Parietal lobe (tissue), 1 donor: ENCODE results near the gene SLC30A3. TPM values are rescaled to one million over a fixed set of nuclear protein-coding genes. Genes with fewer than 3 reads are reported as not detected.

Source experiments
- total RNA-seq: library from RNA; depleted of rRNA; stranded (reverse); fragments of >200 nt; gene quantifications from one replicate; pipeline ENCODE4 v1.2.3, GENCODE V29; 2014

Gene SLC30A3
- total RNA-seq: 0.31 TPM

GRCh38 chr2:27262379-27263286 is at the start of gene SLC30A3:
Gene SLC30A3 (minus strand): TSS chr2:27263047. CDS start chr2:27262906, 141 bp downstream.

GRCh38 chr2:27308359-27308881 is 45.6 kb upstream of the SLC30A3 start, which contains the start of gene UCN:
Gene UCN (minus strand): TSS chr2:27308445. CDS start chr2:27307895, 550 bp downstream.

DNA sequence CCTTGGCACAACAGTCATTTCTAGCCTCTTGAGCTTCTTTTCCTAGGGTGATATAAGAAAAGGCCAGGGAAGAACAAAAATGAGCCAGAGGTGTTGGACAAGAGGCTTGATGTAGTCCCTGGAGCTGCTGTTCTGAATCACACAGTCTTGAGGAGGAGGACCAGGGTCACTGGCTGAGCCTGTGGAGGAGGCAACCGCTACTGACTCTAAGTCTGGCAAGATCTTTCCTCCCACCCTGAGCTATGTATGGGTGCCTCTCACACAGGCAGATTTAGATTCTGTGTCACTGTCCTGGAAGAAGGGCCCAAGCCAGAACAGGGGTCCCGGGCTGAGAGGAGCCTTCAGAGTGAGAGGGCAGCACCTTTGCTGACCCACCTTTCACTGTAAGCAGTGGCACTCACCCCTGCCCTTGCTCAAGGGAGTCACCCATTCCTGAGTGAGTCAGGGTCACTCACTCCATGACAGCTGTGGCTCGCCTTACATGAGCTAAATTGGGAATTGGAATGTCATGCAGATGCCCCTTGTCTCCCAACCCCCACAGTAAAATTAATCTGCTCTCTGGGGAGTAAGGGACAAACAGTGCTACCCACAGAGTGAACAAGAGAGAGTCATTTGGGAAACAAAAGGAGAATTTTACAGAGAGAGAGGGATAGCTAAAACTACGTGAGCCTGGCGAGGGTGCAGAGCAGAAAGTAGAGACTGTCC is 19.2 kb upstream of the SLC30A3 start, which contains the start of gene TRIM54:
Gene TRIM54, plus strand, starts transcription at position 575 of the 705 bp plus-strand sequence. CDS start 303 bp downstream, outside the sequence.

DNA sequence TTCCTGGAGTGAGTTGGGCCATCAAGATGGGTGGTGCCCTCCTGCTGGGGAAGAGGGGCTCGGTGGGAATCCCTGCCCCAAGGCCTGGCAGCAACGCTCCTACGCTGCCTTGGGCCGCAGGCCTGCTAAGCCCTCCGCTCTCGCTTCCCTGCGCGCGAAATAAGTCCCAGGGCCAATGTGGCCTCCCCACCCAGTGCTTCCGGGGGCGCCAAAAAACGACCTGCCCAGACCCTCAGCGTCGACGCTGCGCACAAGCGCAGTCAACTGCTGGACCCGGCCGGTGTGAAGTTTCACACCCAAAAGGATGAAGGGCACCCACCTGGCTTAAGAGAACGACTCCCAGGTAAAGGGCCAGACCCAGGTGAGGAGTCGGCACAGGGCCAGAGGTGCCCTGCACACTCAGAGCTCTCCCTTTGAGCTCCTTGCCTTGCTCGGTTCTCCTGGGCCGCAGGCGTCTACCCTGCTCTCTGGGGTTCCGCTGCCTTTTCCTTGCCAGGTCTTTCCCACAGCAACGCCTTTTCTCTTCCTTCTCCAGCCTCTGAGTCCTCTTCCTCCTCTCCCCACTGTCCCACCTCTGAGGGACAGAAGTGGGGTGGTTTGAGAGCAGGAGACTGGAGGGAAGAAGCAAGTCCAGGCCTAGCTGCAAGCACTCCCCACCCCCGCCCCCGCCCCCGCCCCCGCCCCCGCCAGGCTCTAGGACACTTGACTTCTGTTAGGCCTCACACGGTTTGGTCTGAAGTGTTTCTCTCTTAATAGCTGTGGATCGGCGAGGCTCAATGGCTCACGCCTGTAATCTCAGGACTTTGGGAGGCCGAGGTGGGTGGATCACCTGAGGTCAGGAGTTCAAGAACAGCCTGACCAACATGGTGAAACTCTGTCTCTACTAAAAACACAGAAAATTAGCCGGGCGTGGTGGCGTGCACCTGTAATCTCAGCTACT is 12.6 kb upstream of the SLC30A3 start, which contains the start of gene DNAJC5G:
Gene DNAJC5G, plus strand, starts transcription at position 223 of the 940 bp plus-strand sequence. CDS start 1,296 bp downstream, outside the sequence.

DNA sequence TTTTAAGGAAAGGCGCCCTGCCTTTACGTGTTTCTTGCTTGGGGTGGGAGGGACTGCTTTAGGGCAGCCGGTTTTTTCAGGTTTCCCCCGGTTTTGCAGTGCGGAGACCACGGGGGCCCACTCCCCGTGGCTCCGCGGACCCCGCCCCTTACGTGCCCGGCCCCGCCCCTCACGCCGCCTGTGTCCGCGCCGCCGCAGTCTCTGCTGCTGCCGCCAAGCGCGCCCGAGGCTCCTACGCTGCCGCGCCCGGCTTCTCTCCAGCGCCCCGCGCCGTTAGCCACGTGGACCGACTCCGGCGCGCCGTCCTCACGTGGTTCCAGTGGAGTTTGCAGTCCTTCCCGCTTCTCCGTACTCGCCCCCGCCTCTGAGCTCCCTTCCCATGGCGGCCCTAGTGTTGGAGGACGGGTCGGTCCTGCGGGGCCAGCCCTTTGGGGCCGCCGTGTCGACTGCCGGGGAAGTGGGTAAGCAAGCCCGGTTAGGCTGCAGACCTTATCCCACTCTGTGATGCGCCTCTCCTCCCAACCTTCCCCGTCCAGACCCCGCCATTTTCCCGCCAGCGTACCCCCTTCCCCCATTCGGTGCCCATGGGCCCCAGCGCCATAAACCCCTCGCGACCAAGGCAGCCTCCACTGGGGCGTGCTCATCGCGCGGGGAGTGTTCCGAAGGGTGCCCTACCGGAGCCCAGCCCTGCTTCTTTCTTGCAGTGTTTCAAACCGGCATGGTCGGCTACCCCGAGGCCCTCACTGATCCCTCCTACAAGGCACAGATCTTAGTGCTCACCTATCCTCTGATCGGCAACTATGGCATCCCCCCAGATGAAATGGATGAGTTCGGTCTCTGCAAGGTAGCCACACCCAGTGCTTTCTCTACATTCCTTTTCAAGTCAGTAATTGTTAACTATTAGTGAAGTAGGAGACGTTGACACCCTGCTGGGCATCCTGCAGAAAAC is 45.4 kb downstream of the SLC30A3 start, which contains the start of gene CAD:
Gene CAD, plus strand, starts transcription at position 197 of the 949 bp plus-strand sequence. Its CDS starts 183 bp downstream, at position 380.

DNA sequence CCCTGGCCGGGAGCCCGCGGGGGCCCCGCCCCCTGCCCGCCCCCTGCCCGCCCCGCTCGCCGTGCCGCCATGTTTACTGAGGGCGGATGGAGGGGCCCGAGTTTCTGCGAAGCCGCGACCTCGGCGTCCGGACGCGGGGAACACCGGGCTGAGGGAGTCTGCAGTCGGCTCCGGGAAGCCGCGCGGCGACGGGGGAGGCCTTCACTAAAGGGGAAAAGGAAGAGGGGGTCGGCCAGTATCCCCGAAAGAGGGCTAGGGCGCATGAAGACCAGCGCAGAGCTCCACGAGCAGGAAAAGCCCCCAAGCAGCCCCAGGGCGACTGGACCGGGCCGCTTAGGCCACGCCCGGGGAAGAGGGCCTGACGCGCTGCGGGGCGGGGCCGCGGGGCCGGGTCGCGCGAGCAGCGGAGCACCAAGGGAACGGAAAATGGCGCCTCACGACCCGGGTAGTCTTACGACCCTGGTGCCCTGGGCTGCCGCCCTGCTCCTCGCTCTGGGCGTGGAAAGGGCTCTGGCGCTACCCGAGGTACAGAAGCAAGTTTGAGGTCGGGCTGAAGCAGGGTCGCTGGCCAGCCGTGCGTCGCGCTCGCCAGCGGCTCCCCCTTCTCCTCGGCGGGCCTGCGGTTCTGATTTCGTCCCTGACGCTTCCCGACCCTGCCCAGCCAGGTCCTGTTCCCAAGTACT is 50.8 kb downstream of the SLC30A3 start, which contains the start of the genes ATRAID and SLC5A6:
Gene ATRAID, plus strand, starts transcription at position 99 of the 683 bp plus-strand sequence. Its CDS starts 328 bp downstream, at position 427.
Gene SLC5A6, minus strand, starts transcription at position 326 of the 683 bp plus-strand sequence. CDS start 4,618 bp downstream, outside the sequence.

Other genes starting within 250 kb of the SLC30A3 start
- gene TMEM214, start 230.1 kb downstream of the SLC30A3 start, total RNA-seq: 15.7 TPM
- gene AGBL5, start 211.4 kb downstream of the SLC30A3 start, total RNA-seq: 16.3 TPM
- 192 TPM for gene OST4, start 191.4 kb downstream of the SLC30A3 start, total RNA-seq
- gene EMILIN1, start 184.4 kb downstream of the SLC30A3 start, total RNA-seq: 2.2 TPM
- gene KHK, start 176.3 kb downstream of the SLC30A3 start, total RNA-seq: 6.9 TPM
- 29.1 TPM for gene CGREF1, start 143.9 kb downstream of the SLC30A3 start, total RNA-seq
- 0.31 TPM for gene ABHD1, start 139.2 kb downstream of the SLC30A3 start, total RNA-seq
- 21.9 TPM for gene PREB, start 128.4 kb downstream of the SLC30A3 start, total RNA-seq
- not detected for gene PRR30, start 123.6 kb downstream of the SLC30A3 start, total RNA-seq
- not detected for gene TCF23, start 114.0 kb downstream of the SLC30A3 start, total RNA-seq
- 35.4 TPM for gene ATRAID, start 51.0 kb downstream of the SLC30A3 start, total RNA-seq
- 28.8 TPM for gene SLC5A6, start 50.8 kb downstream of the SLC30A3 start, total RNA-seq
- 20.7 TPM for gene CAD, start 45.7 kb downstream of the SLC30A3 start, total RNA-seq
- gene DNAJC5G, start 12.4 kb upstream of the SLC30A3 start, total RNA-seq: not detected
- gene TRIM54, start 19.4 kb upstream of the SLC30A3 start, total RNA-seq: not detected
- not detected for gene UCN, start 45.4 kb upstream of the SLC30A3 start, total RNA-seq
- gene MPV17, start 60.0 kb upstream of the SLC30A3 start, total RNA-seq: 107 TPM
- 56.7 TPM for gene GTF3C2, start 93.7 kb upstream of the SLC30A3 start, total RNA-seq
- 20.7 TPM for gene EIF2B4, start 107.3 kb upstream of the SLC30A3 start, total RNA-seq
- 57.0 TPM for gene SNX17, start 107.6 kb upstream of the SLC30A3 start, total RNA-seq
- gene ZNF513, start 117.7 kb upstream of the SLC30A3 start, total RNA-seq: 12.8 TPM
- gene PPM1G, start 146.5 kb upstream of the SLC30A3 start, total RNA-seq: 63.2 TPM
- 82.9 TPM for gene NRBP1, start 165.6 kb upstream of the SLC30A3 start, total RNA-seq
- gene KRTCAP3, start 179.3 kb upstream of the SLC30A3 start, total RNA-seq: not detected
- gene IFT172, start 226.7 kb upstream of the SLC30A3 start, total RNA-seq: 70.7 TPM
- 43.2 TPM for gene FNDC4, start 232.2 kb upstream of the SLC30A3 start, total RNA-seq
- gene GCKR, start 233.8 kb upstream of the SLC30A3 start, total RNA-seq: 1.3 TPM